Epithelial cell of esophagus (primary cell): ENCODE results near the gene COASY.

Experiments
- DNase-seq: peaks from one replicate; pipeline ENCODE4 v3.0.0; 2010; ENCODE audit warnings: low read depth
- H3K4me3 ChIP-seq: 2 replicates; pipeline ENCODE4 v1.5.1; 2011; ENCODE audit warnings: mild to moderate bottlenecking, low read length, control low read depth
- CTCF ChIP-seq: IDR thresholded peaks from 2 replicates; pipeline ENCODE4 v1.5.1; 2011; ENCODE audit warnings: low read depth, mild to moderate bottlenecking, low read length, control low read depth, inconsistent platforms; ENCODE audit not compliant: insufficient read depth; ENCODE audit errors: missing control alignments

Gene COASY

GRCh38 chr17:42518046-42518754 lies 43.7 kb upstream of the COASY start:
- peak; percentile 93 for DNase-seq
- no peak overlapping the region for H3K4me3 ChIP-seq
- TF ChIP-seq CTCF = no peak

GRCh38 chr17:42518755-42519545 lies 43.0 kb upstream of the COASY start:
- no peak for TF ChIP-seq CTCF
- no peak for DNase-seq
- H3K4me3 ChIP-seq = no peak overlapping the region

- TF ChIP-seq CTCF = no peak
- no peak overlapping the region for H3K4me3 ChIP-seq
- peak; percentile 83 for DNase-seq
These were observed 42.1 kb upstream of the COASY start for GRCh38 chr17:42519546-42520491.

GRCh38 chr17:42520540-42520951 lies 41.4 kb upstream of the COASY start:
- TF ChIP-seq CTCF = peak; percentile 8
- H3K4me3 ChIP-seq = no peak overlapping the region
- no peak for DNase-seq

- DNase-seq = no peak
- H3K4me3 ChIP-seq = no peak overlapping the region
- no peak for TF ChIP-seq CTCF
These were observed 40.9 kb upstream of the COASY start for GRCh38 chr17:42521036-42521435.

GRCh38 chr17:42521666-42522262 lies 40.2 kb upstream of the COASY start:
- no peak overlapping the region for H3K4me3 ChIP-seq
- DNase-seq = no peak
- TF ChIP-seq CTCF = no peak
